Liver (tissue), 3 donors: ENCODE results near the gene TSPAN18.

ENCODE experiments used
- EGR1 ChIP-seq, 2 donors: IDR thresholded peaks; 2 replicates each; pipeline ENCODE4 v1.6.1; 2016 to 2018; ENCODE audit warnings: antibody characterized with exemption in 2 of 2, low read depth in 2 of 2
- HNF4A ChIP-seq, 2 donors: conservative IDR thresholded peaks; 2 replicates each; pipeline ENCODE4 v1.6.1; 2016; ENCODE audit warnings: antibody characterized with exemption in 2 of 2, mild to moderate bottlenecking in 2 of 2
- JUND ChIP-seq, 2 donors: IDR thresholded peaks; 2 replicates each; pipeline ENCODE4 v1.6.1; 2016; ENCODE audit warnings: antibody characterized with exemption in 2 of 2
- SP1 ChIP-seq: IDR thresholded peaks from 2 replicates; pipeline ENCODE4 v1.6.1; 2018; ENCODE audit warnings: antibody characterized with exemption, mild to moderate bottlenecking
- YY1 ChIP-seq: IDR thresholded peaks from 2 replicates; pipeline ENCODE4 v1.6.1; 2016; ENCODE audit warnings: antibody characterized with exemption, mild to moderate bottlenecking
- ZBTB33 ChIP-seq: IDR thresholded peaks from 2 replicates; pipeline ENCODE4 v1.6.1; 2016; ENCODE audit warnings: antibody characterized with exemption
- TF ChIP-seq, protein P1 (sequence below): IDR thresholded peaks from 2 replicates; pipeline ENCODE4 v1.6.1; 2016; ENCODE audit warnings: antibody characterized with exemption
- TF ChIP-seq, protein P2 (sequence below): fragments of 150-350 bp; IDR thresholded peaks from 2 replicates; pipeline ENCODE4 v1.5.1; 2017; ENCODE audit warnings: improper control_type of control experiment, low read depth, low read length; ENCODE audit not compliant: missing input control
- donor health status: healthy.
- donor health status: healthy.

- TF ChIP-seq, protein P1, sequence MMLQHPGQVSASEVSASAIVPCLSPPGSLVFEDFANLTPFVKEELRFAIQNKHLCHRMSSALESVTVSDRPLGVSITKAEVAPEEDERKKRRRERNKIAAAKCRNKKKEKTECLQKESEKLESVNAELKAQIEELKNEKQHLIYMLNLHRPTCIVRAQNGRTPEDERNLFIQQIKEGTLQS, result no peak
- TF ChIP-seq ZBTB33, result no peak
- TF ChIP-seq SP1, result no peak
- TF ChIP-seq, protein P2, sequence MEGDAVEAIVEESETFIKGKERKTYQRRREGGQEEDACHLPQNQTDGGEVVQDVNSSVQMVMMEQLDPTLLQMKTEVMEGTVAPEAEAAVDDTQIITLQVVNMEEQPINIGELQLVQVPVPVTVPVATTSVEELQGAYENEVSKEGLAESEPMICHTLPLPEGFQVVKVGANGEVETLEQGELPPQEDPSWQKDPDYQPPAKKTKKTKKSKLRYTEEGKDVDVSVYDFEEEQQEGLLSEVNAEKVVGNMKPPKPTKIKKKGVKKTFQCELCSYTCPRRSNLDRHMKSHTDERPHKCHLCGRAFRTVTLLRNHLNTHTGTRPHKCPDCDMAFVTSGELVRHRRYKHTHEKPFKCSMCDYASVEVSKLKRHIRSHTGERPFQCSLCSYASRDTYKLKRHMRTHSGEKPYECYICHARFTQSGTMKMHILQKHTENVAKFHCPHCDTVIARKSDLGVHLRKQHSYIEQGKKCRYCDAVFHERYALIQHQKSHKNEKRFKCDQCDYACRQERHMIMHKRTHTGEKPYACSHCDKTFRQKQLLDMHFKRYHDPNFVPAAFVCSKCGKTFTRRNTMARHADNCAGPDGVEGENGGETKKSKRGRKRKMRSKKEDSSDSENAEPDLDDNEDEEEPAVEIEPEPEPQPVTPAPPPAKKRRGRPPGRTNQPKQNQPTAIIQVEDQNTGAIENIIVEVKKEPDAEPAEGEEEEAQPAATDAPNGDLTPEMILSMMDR, result no peak
- TF ChIP-seq JUND (IDR thresholded peaks at IDR 0.05), result no peak
- TF ChIP-seq HNF4A (conservative IDR thresholded peaks at IDR 0.05), result no peak
- TF ChIP-seq YY1, result no peak
- TF ChIP-seq EGR1 (IDR thresholded peaks at IDR 0.05; ENCODE audit: low read depth in 2 of 2), result no peak
Measured at GRCh38 chr11:44726283-44727113, at the start of gene TSPAN18.
